HepG2 (cell line): Measurements from ENCODE around the gene COPS7A. TPM values are rescaled to one million over a fixed set of nuclear protein-coding genes. Genes with fewer than 3 reads are reported as not detected.
A peak's percentile ranks its signal among the peaks of the same experiment; 100 is the strongest.

Experiments
- ATAC-seq: fragments of 200-7000 bp; cut with Tn5 transposase; 3 replicates; pipeline ENCODE4 v1.9.1; 2020; ENCODE audit warnings: mild to moderate bottlenecking, moderate library complexity
- BruUV-seq: library from RNA; stranded (reverse); fragments of 400-500 nt; replicated peaks from 2 replicates; lab custom pipeline; 2021; lab: Mats Ljungman, UMichigan
- CTCF ChIA-PET: fragments of 300-600 bp; formaldehyde crosslinking; extraction: SDS; loops from one replicate; lab custom pipeline; 2021; ENCODE audit warnings: low total read pairs, inconsistent platforms, low intra/inter-chr PET ratio; lab: Yijun Ruan, JAX
- POLR2A ChIA-PET: fragments of 350-600 bp; sonication (Branson Sonifier 250); formaldehyde crosslinking; loops from one replicate; lab custom pipeline; 2020; ENCODE audit warnings: antibody characterized with exemption, inconsistent platforms; lab: Yijun Ruan, JAX
- DNase-seq: peaks from one replicate; pipeline ENCODE4 v3.0.0-alpha.2; 2015; ENCODE audit warnings: low spot score
- FAIRE-seq: peaks from 3 replicates; lab custom pipeline; 2011; peaks lifted over from hg19 to GRCh38; lab: Jason Lieb, UNC
- H2AFZ ChIP-seq: one replicate; pipeline ENCODE4 v1.6.1; 2011; ENCODE audit warnings: low read length, inconsistent platforms
- H3K27ac ChIP-seq: fragments of 300-600 bp; 3 replicates; pipeline ENCODE4 v1.8.0; 2011; ENCODE audit warnings: mixed run types, mild to moderate bottlenecking, mixed read lengths, low read length, inconsistent platforms; ENCODE audit not compliant: insufficient read depth; ENCODE audit errors: extremely low read length
- H3K27me3 ChIP-seq, 2 experiments: fragments of 200-600 bp in 1 of 2; 2 replicates in 1 of 2; 3 replicates in 1 of 2; pipeline versions ENCODE4 v1.6.0 to v1.8.0; 2011; ENCODE audit warnings: low read length in 2 of 2, mild to moderate bottlenecking in 2 of 2, moderate library complexity in 2 of 2, inconsistent platforms in 1 of 2; ENCODE audit not compliant: insufficient read depth in 2 of 2, control insufficient read depth in 1 of 2
- H3K36me3 ChIP-seq, 2 experiments: fragments of 200-600 bp in 1 of 2; replicated peaks in 1 of 2; 2 replicates in 1 of 2; 3 replicates in 1 of 2; pipeline versions ENCODE4 v1.5.1 to v1.8.0; 2011; ENCODE audit warnings: low read length in 2 of 2, inconsistent platforms in 1 of 2; ENCODE audit not compliant: insufficient read depth in 2 of 2, control insufficient read depth in 1 of 2
- H3K4me1 ChIP-seq: 2 replicates; pipeline ENCODE4 v1.5.1; 2012; ENCODE audit warnings: low read length, inconsistent platforms; ENCODE audit not compliant: insufficient read depth
- H3K4me2 ChIP-seq: 2 replicates; pipeline ENCODE4 v1.6.0; 2011; ENCODE audit warnings: low read depth, low read length, inconsistent platforms
- H3K4me3 ChIP-seq, 3 experiments: fragments of 200-600 bp in 1 of 3; sonication (generic), shearing (Covaris generic) in 1 of 3; replicated peaks in 1 of 3; 2 replicates each; pipeline ENCODE4 v1.5.1; 2011 to 2016; ENCODE audit warnings: low read length in 3 of 3, inconsistent platforms in 2 of 3, low read depth in 2 of 3, mild to moderate bottlenecking in 2 of 3, control low read depth in 1 of 3, mixed read lengths in 1 of 3; ENCODE audit not compliant: insufficient read depth in 1 of 3
- H3K79me2 ChIP-seq: one replicate; pipeline ENCODE4 v1.6.1; 2011; ENCODE audit warnings: low read length, inconsistent platforms; ENCODE audit not compliant: insufficient read depth
- H3K9ac ChIP-seq: 2 replicates; pipeline ENCODE4 v1.6.0; 2011; ENCODE audit warnings: mild to moderate bottlenecking, low read depth, low read length, inconsistent platforms; ENCODE audit not compliant: insufficient read depth
- H3K9me3 ChIP-seq: 2 replicates; pipeline ENCODE4 v1.5.1; 2012; ENCODE audit warnings: mild to moderate bottlenecking, low read length
- H4K20me1 ChIP-seq: 2 replicates; pipeline ENCODE4 v1.6.0; 2011; ENCODE audit warnings: inconsistent platforms, mild to moderate bottlenecking, low read length, moderate library complexity; ENCODE audit not compliant: insufficient read depth
- GATAD1 ChIP-seq: IDR thresholded peaks from 2 replicates; pipeline ENCODE4 v1.6.1; 2016; ENCODE audit warnings: missing genetic modification reagents, missing compliant biosample characterization
- HNRNPUL1 ChIP-seq: fragments of 200-400 bp; formaldehyde crosslinking; IDR thresholded peaks from 2 replicates; pipeline ENCODE4 v1.6.1; 2017; ENCODE audit warnings: low read depth, mild to moderate bottlenecking, low read length, moderate library complexity
- KAT2B ChIP-seq: fragments of 150-350 bp; IDR thresholded peaks from 2 replicates; pipeline ENCODE4 v1.6.1; 2014; ENCODE audit warnings: low read depth, low read length, borderline replicate concordance
- MXI1 ChIP-seq: IDR thresholded peaks from 3 replicates; pipeline ENCODE4 v1.6.1; 2012; ENCODE audit warnings: low read depth, low read length, inconsistent platforms, borderline replicate concordance
- POLR2G ChIP-seq: fragments of 200-400 bp; formaldehyde crosslinking; IDR thresholded peaks from 2 replicates; pipeline ENCODE4 v1.6.1; 2018; ENCODE audit warnings: mild to moderate bottlenecking, low read depth, low read length, moderate library complexity
- RXRA ChIP-seq: sonication (generic); formaldehyde crosslinking; IDR thresholded peaks from 2 replicates; pipeline ENCODE4 v1.5.1; 2020; ENCODE audit warnings: missing genetic modification reagents
- YY1 ChIP-seq: IDR thresholded peaks from 2 replicates; pipeline ENCODE4 v1.6.1; 2011; ENCODE audit warnings: low read length, low read depth, moderate library complexity, mild to moderate bottlenecking; ENCODE audit not compliant: insufficient read depth, insufficient replicate concordance
- ZBTB38 ChIP-seq: sonication (generic); formaldehyde crosslinking; IDR thresholded peaks from 2 replicates; pipeline ENCODE4 v1.5.1; 2020; ENCODE audit warnings: mild to moderate bottlenecking, missing genetic modification reagents
- ZNF17 ChIP-seq: sonication (generic); formaldehyde crosslinking; IDR thresholded peaks from 2 replicates; pipeline ENCODE4 v1.5.0; 2020; ENCODE audit warnings: mild to moderate bottlenecking, missing genetic modification reagents
- ZNF501 ChIP-seq: sonication (generic); formaldehyde crosslinking; IDR thresholded peaks from 2 replicates; pipeline ENCODE4 v1.5.1; 2020; ENCODE audit warnings: mild to moderate bottlenecking, moderate library complexity, missing genetic modification reagents
- ZNF547 ChIP-seq: sonication (generic); formaldehyde crosslinking; IDR thresholded peaks from 2 replicates; pipeline ENCODE4 v1.5.1; 2020; ENCODE audit warnings: mild to moderate bottlenecking, missing genetic modification reagents
- ZNF629 ChIP-seq: sonication (generic); formaldehyde crosslinking; conservative IDR thresholded peaks from 2 replicates; pipeline ENCODE4 v1.5.0; 2020; ENCODE audit warnings: missing genetic modification reagents
- ZNF788 ChIP-seq: sonication (generic); formaldehyde crosslinking; IDR thresholded peaks from 2 replicates; pipeline ENCODE4 v1.5.0; 2020; ENCODE audit warnings: mild to moderate bottlenecking, missing genetic modification reagents, borderline replicate concordance
- WGBS: methylation state at CpG from one replicate; pipeline ENCODE4 v1.1.6; 2017; ENCODE audit warnings: low lambda C conversion rate; 5-methylcytosine and 5-hydroxymethylcytosine counted together
- in situ Hi-C: cut with HindIII; loops from 2 replicates; pipeline ENCODE4 v1.10.0; 2017; ENCODE audit warnings: low pct_unique_long_range_greater_than_20kb; ENCODE audit not compliant: extremely low pct_ligation_motif_present
- intact Hi-C: fragments of 100-400 bp; cut with micrococcal nuclease; formaldehyde crosslinking; loops from one replicate; pipeline ENCODE4 v1.10.0; 2022; ENCODE audit not compliant: unreplicated experiment
- polyA plus RNA-seq, 8 experiments: library from polyadenylated mRNA; depleted of rRNA in 3 of 8; stranded (reverse) in 7 of 8; unstranded in 1 of 8; fragments of >200 nt; fragmentation: Illumina TruSeq in 4 of 8; extraction: Trizol in 4 of 8; gene quantifications; 2 replicates each; pipeline versions ENCODE4 v1.2.1 to v1.2.3, GENCODE V29; 2011 to 2016; ENCODE audit warnings: low read depth in 4 of 8, missing spikeins in 1 of 8, mixed read lengths in 1 of 8; ENCODE audit not compliant: insufficient read depth in 1 of 8
- total RNA-seq, 5 experiments: library from RNA; depleted of rRNA; stranded (reverse); fragments of >200 nt; fragmentation: Illumina TruSeq; extraction: Trizol; gene quantifications; 2 replicates each; pipeline ENCODE4 v1.2.3, GENCODE V29; 2016; ENCODE audit warnings: low read depth in 1 of 5
- TF ChIP-seq, protein P1 (sequence below): sonication (generic); formaldehyde crosslinking; IDR thresholded peaks from 2 replicates; pipeline ENCODE4 v1.4.0; 2020; ENCODE audit warnings: missing genetic modification reagents
- TF ChIP-seq, protein P2 (sequence below): sonication (generic); formaldehyde crosslinking; IDR thresholded peaks from 2 replicates; pipeline ENCODE4 v1.8.0; 2022; ENCODE audit warnings: mild to moderate bottlenecking, missing genetic modification reagents, moderate library complexity
- TF ChIP-seq, protein P3 (sequence below), 2 experiments: sonication (generic) in 1 of 2; formaldehyde crosslinking in 1 of 2; IDR thresholded peaks; 2 replicates each; pipeline versions ENCODE4 v1.4.0 to v1.6.1; 2018 to 2020; ENCODE audit warnings: missing genetic modification reagents in 2 of 2, borderline replicate concordance in 1 of 2, low read depth in 1 of 2, mild to moderate bottlenecking in 1 of 2, missing biosample characterization in 1 of 2

COPS7A gene
- total and polyA plus RNA-seq, 2 of the 13 experiments (the other 11 are each of a cell fraction or from before 2014, with no cell fraction given): 40.0 to 73.6 TPM

DNA sequence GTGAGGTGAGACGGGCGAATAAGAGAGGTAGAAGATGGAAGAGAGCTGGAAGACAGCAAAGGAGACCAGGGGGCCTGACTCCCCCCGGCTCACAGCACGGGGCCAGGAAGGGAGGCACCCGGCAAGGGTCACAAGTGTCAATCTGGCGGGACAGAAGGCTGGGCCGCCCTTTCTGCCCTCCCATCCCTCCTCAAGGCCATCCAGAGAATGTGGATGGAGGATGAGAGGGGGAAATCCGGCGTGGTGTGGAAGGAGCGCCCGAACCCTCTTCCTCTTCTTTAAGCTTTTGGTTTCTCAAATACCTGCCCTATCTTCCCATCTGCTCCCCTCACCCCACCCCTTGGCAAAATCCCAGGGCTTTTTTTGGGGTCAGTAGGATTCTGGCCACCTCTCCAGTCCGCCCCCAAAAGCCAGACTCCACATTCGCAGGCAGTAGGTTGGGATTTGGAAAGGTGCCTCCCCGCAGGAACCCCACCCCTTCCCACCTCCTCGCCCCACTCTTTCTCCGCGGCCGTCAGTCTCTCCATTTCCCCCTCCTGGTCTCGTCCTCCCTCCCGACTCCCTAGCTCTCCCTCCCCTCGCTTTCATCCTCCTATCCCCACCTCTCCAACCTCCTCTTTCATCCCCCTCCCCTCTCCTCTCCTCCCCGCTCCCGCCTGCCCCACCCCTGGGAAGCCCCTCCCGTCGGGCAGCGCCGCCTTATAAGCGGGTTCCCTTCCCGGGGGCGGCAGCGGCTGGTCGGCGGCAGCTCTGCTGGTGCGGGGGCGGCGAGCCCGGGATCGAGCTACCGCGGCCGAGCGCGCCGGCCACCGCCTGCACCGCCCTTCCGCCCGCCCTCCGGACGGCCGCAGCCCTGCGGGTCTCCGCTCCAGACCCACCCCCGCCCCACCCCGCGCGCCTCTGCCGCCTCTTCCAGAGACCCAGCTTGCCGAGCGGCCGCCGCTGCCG is 42.1 kb downstream of the COPS7A start, which contains the start of gene PTMS:
TSS of gene PTMS (plus strand) at position 730 of the 948 bp plus-strand sequence. CDS start 343 bp downstream, outside the sequence.
- peaks cover 70% of the 10 kb centered on the region for H3K4me1 ChIP-seq
- H2AFZ ChIP-seq: no peak within 1 kb of the TSS
- no peak for FAIRE-seq
- peaks cover 20% of the 10 kb centered on the region for H3K79me2 ChIP-seq
- in situ Hi-C loops: no loop called here
- H3K27ac ChIP-seq: peak within 1 kb of the TSS; percentile 88
- ChIA-PET CTCF (interaction anchor here (1.2 to 2.3 kb wide), 2 partner anchors 12 to 14 kb away, joined by 4 to 13 read pairs; partner anchors contain the start of gene MLF2), POLR2A (interaction anchor here (0.8 to 8.3 kb wide), 15 partner anchors 10 to 180 kb away, joined by 3 to 162 read pairs (median 5); partner anchors contain the start of genes C12orf57, CD4, CDCA3 and COPS7A)
- H3K4me3 ChIP-seq: peak within 1 kb of the TSS; percentile 81 to 91 (median 86)
- DNase-seq: peak; percentile 41
- peaks cover 0 to 8% of the 10 kb centered on the region in 2 experiments; a peak in 1 of 5 replicates for H3K36me3 ChIP-seq
- intact Hi-C loops: no loop called here
- BruUV-seq: no TSS peak
- peak within 1 kb of the TSS; percentile 93 for H3K4me2 ChIP-seq
- 3% methylated on average over 56 of the region's 63 CpGs for WGBS
- peak; percentile 2; the same call in 2 of the 3 replicates for ATAC-seq
- H3K9me3 ChIP-seq: no peaks in the 10 kb centered on the region
- H3K9ac ChIP-seq: peak within 1 kb of the TSS; percentile 90
- no peaks in the 10 kb centered on the region for H3K27me3 ChIP-seq
- 0 out of 2 replicates have a peak, but pooled peaks cover 6% of the 10 kb centered on the region for H4K20me1 ChIP-seq
- peak; percentile 23; the same call in 1 of the 3 replicates for TF ChIP-seq MXI1
- peak; percentile 91 for TF ChIP-seq POLR2G
- TF ChIP-seq, protein P1, sequence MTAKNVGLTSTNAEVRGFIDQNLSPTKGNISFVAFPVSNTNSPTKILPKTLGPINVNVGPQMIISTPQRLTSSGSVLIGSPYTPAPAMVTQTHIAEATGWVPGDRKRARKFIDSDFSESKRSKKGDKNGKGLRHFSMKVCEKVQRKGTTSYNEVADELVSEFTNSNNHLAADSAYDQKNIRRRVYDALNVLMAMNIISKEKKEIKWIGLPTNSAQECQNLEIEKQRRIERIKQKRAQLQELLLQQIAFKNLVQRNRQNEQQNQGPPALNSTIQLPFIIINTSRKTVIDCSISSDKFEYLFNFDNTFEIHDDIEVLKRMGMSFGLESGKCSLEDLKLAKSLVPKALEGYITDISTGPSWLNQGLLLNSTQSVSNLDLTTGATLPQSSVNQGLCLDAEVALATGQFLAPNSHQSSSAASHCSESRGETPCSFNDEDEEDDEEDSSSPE (CRISPR knock-in tag): 0 out of 2 replicates have a peak, but pooled peaks have one; percentile 19
- no peak for TF ChIP-seq GATAD1 (CRISPR knock-in tag)
- TF ChIP-seq HNRNPUL1: no peak
- no peak for TF ChIP-seq ZNF629
- no peak for TF ChIP-seq KAT2B
- TF ChIP-seq, protein P2, sequence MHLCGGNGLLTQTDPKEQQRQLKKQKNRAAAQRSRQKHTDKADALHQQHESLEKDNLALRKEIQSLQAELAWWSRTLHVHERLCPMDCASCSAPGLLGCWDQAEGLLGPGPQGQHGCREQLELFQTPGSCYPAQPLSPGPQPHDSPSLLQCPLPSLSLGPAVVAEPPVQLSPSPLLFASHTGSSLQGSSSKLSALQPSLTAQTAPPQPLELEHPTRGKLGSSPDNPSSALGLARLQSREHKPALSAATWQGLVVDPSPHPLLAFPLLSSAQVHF (CRISPR knock-in tag): no peak
- TF ChIP-seq, protein P3, sequence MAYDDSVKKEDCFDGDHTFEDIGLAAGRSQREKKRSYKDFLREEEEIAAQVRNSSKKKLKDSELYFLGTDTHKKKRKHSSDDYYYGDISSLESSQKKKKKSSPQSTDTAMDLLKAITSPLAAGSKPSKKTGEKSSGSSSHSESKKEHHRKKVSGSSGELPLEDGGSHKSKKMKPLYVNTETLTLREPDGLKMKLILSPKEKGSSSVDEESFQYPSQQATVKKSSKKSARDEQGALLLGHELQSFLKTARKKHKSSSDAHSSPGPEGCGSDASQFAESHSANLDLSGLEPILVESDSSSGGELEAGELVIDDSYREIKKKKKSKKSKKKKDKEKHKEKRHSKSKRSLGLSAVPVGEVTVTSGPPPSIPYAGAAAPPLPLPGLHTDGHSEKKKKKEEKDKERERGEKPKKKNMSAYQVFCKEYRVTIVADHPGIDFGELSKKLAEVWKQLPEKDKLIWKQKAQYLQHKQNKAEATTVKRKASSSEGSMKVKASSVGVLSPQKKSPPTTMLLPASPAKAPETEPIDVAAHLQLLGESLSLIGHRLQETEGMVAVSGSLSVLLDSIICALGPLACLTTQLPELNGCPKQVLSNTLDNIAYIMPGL (CRISPR knock-in tag; IDR thresholded peaks at IDR 0.05; ENCODE audit: borderline replicate concordance in 1 of 2, low read depth in 1 of 2): no peak
- TF ChIP-seq YY1: peak; percentile 32
- TF ChIP-seq RXRA (CRISPR knock-in tag): 0 out of 2 replicates have a peak, but pooled peaks have one; percentile 17
- no peak for TF ChIP-seq ZNF17 (CRISPR knock-in tag)
- TF ChIP-seq ZBTB38 (CRISPR knock-in tag): peak; percentile 12; the same call in 1 of the 2 replicates
- 0 out of 2 replicates have a peak, but pooled peaks have one; percentile 1 for TF ChIP-seq ZNF547
- TF ChIP-seq ZNF501 (CRISPR knock-in tag): 0 out of 2 replicates have a peak, but pooled peaks have one; percentile 20
- no peak; the same call in 1 of the 2 replicates for TF ChIP-seq ZNF788
